Sigmoid colon (tissue), 7 donors: Measurements from ENCODE around the gene INPP1. TPM values are rescaled to one million over a fixed set of nuclear protein-coding genes. Genes with fewer than 3 reads are reported as not detected.

Experiments
- DNase-seq: peaks from one replicate; pipeline ENCODE4 v3.0.0-alpha.2; 2019
- H3K27ac ChIP-seq, 4 donors: fragments of 200-600 bp; sonication (generic); one replicate each; pipeline ENCODE4 v1.5.1; 2016 to 2019; ENCODE audit warnings: mild to moderate bottlenecking in 1 of 4
- H3K27me3 ChIP-seq, 3 donors: fragments of 200-600 bp; sonication (generic); one replicate each; pipeline ENCODE4 v1.5.1; 2019; ENCODE audit warnings: mild to moderate bottlenecking in 1 of 3
- H3K36me3 ChIP-seq, 4 donors: fragments of 200-600 bp; sonication (generic); one replicate each; pipeline ENCODE4 v1.5.1; 2016 to 2019
- H3K4me1 ChIP-seq, 4 donors: fragments of 200-600 bp; sonication (generic); one replicate each; pipeline ENCODE4 v1.5.1; 2017 to 2019
- H3K4me3 ChIP-seq, 4 donors: fragments of 200-600 bp; sonication (generic); one replicate each; pipeline ENCODE4 v1.5.1; 2017 to 2019; ENCODE audit warnings: mild to moderate bottlenecking in 2 of 4, moderate library complexity in 1 of 4
- H3K9me3 ChIP-seq, 4 donors: fragments of 200-600 bp in 3 of 4; sonication (generic) in 3 of 4; one replicate each; pipeline versions ENCODE4 v1.5.1 to v1.6.1; 2013 to 2019
- CTCF ChIP-seq, 4 experiments: fragments of 450-650 bp in 3 of 4; fragments of 200-600 bp in 1 of 4; IDR thresholded peaks; one replicate each; pipeline ENCODE4 v1.5.1; 2016 to 2019; ENCODE audit warnings: antibody characterized with exemption in 4 of 4, mild to moderate bottlenecking in 3 of 4, moderate library complexity in 2 of 4
- EP300 ChIP-seq, 4 donors: sonication (generic); formaldehyde crosslinking; IDR thresholded peaks; one replicate each; pipeline ENCODE4 v1.6.1; 2017; ENCODE audit warnings: antibody characterized with exemption in 4 of 4
- POLR2A ChIP-seq, 2 donors: fragments of 450-650 bp; IDR thresholded peaks; one replicate each; pipeline ENCODE4 v1.6.1; 2016; ENCODE audit warnings: antibody characterized with exemption in 2 of 2, mild to moderate bottlenecking in 2 of 2, moderate library complexity in 2 of 2
- POLR2AphosphoS5 ChIP-seq, 4 donors: sonication (generic); formaldehyde crosslinking; IDR thresholded peaks; one replicate each; pipeline ENCODE4 v1.6.1; 2017; ENCODE audit warnings: antibody characterized with exemption in 4 of 4
- WGBS, 2 donors: extraction: QIAGEN DNeasy Blood & Tissue Kit; methylation state at CpG; one replicate each; pipeline ENCODE4 v1.1.7; 2013; 5-methylcytosine and 5-hydroxymethylcytosine counted together
- intact Hi-C: fragments of 100-400 bp; cut with DNase I; formaldehyde crosslinking; loops from one replicate; pipeline ENCODE4 v1.15.1; 2023
- polyA plus RNA-seq, 3 donors: library from polyadenylated mRNA; stranded (reverse); fragments of 200-250 nt; gene quantifications; one replicate each; pipeline ENCODE4 v1.2.3, GENCODE V29; 2013
- total RNA-seq, 4 donors: library from RNA; depleted of rRNA; stranded (reverse); fragments of >200 nt; gene quantifications; one replicate each; pipeline ENCODE4 v1.1.0, GENCODE V29; 2016
- donor health status: healthy with polysubstance abuse.
- donor health status: Bipolar disorder and iron deficiency.
- donor health status: healthy.

Gene INPP1
- total and polyA plus RNA-seq, 7 donors, result 12.5 to 46.2 (median 19.9) TPM

- WGBS, 2 donors, result 68 to 84% methylated on average over 10 of the region's 10 CpGs
- Histone ChIP-seq H3K4me1 (no peaks in the 10 kb centered on the region), H3K9me3 (no peaks in the 10 kb centered on the region), H3K27me3 (no peaks in the 10 kb centered on the region), H3K4me3 (no peak overlapping the region), H3K27ac (no peak overlapping the region), H3K36me3 (no peaks in the 10 kb centered on the region)
- intact Hi-C loops, result loop anchor here (10.0 kb wide), 1 partner anchor 425 kb away; no protein-coding TSS in a partner anchor
- no peak for DNase-seq
- TF ChIP-seq EP300 (IDR thresholded peaks at IDR 0.05), result no peak
- no peak for TF ChIP-seq CTCF (IDR thresholded peaks at IDR 0.05)
- no peak for TF ChIP-seq POLR2A (IDR thresholded peaks at IDR 0.05)
- TF ChIP-seq POLR2AphosphoS5 (IDR thresholded peaks at IDR 0.05), result no peak
Measured at GRCh38 chr2:190379249-190379964, 36.0 kb downstream of the INPP1 start.

- intact Hi-C loops, result no loop called here
- no peak for TF ChIP-seq POLR2AphosphoS5 (IDR thresholded peaks at IDR 0.05)
- no peak for TF ChIP-seq EP300 (IDR thresholded peaks at IDR 0.05)
- TF ChIP-seq CTCF (IDR thresholded peaks at IDR 0.05), result no peak
- no peak for TF ChIP-seq POLR2A (IDR thresholded peaks at IDR 0.05)
- Histone ChIP-seq H3K27ac (no peak overlapping the region), H3K27me3 (no peaks in the 10 kb centered on the region), H3K36me3 (no peaks in the 10 kb centered on the region), H3K9me3 (no peaks in the 10 kb centered on the region), H3K4me3 (no peak overlapping the region), H3K4me1 (no peaks in the 10 kb centered on the region)
- no peak for DNase-seq
- WGBS, 2 donors, result 74 to 81% methylated on average over 5 of the region's 5 CpGs
Measured at GRCh38 chr2:190380962-190381412, 37.6 kb downstream of the INPP1 start.

GRCh38 chr2:190382851-190383250 is 39.5 kb downstream of the INPP1 start:
- 19 to 69% methylated on average over 1 of the region's 1 CpG for whole genome bisulfite sequencing, 2 donors
- H3K4me1 ChIP-seq, result no peaks in the 10 kb centered on the region
- DNase-seq, result no peak
- H3K36me3 ChIP-seq, result no peaks in the 10 kb centered on the region
- TF ChIP-seq EP300 (IDR thresholded peaks at IDR 0.05) (no peak), CTCF (IDR thresholded peaks at IDR 0.05) (peak; percentile 42 to 51 (median 44))
- no peak overlapping the region for H3K4me3 ChIP-seq
- no peaks in the 10 kb centered on the region for H3K9me3 ChIP-seq
- intact Hi-C loops, result loop anchor here (2.0 kb wide), 1 partner anchor 130 kb away; no protein-coding TSS in a partner anchor
- no peaks in the 10 kb centered on the region for H3K27me3 ChIP-seq
- H3K27ac ChIP-seq, result no peak overlapping the region

GRCh38 chr2:190387422-190387821 is 44.0 kb downstream of the INPP1 start:
- WGBS, 2 donors, result 93 to 94% methylated on average over 3 of the region's 3 CpGs
- TF ChIP-seq POLR2AphosphoS5 (IDR thresholded peaks at IDR 0.05), result no peak
- TF ChIP-seq EP300 (IDR thresholded peaks at IDR 0.05), result no peak
- no peak for TF ChIP-seq POLR2A (IDR thresholded peaks at IDR 0.05)
- TF ChIP-seq CTCF (IDR thresholded peaks at IDR 0.05), result no peak
- H3K4me3 ChIP-seq, result no peak overlapping the region
- intact Hi-C loops, result no loop called here
- H3K36me3 ChIP-seq, result no peaks in the 10 kb centered on the region
- H3K4me1 ChIP-seq, result no peaks in the 10 kb centered on the region
- no peaks in the 10 kb centered on the region for H3K9me3 ChIP-seq
- H3K27me3 ChIP-seq, result no peaks in the 10 kb centered on the region
- no peak overlapping the region for H3K27ac ChIP-seq
- DNase-seq, result no peak

GRCh38 chr2:190396271-190396670 is 52.9 kb downstream of the INPP1 start:
- no peak overlapping the region for H3K27ac ChIP-seq
- no peaks in the 10 kb centered on the region for H3K4me1 ChIP-seq
- no peak for TF ChIP-seq POLR2A (IDR thresholded peaks at IDR 0.05)
- WGBS, 2 donors, result 58 to 78% methylated on average over 2 of the region's 2 CpGs
- H3K4me3 ChIP-seq, result no peak overlapping the region
- no peaks in the 10 kb centered on the region for H3K27me3 ChIP-seq
- intact Hi-C loops, result no loop called here
- no peaks in the 10 kb centered on the region for H3K36me3 ChIP-seq
- H3K9me3 ChIP-seq, result no peaks in the 10 kb centered on the region
- no peak for DNase-seq
